Suprapubic skin (tissue), 4 donors: ENCODE data around the gene PDE7B. TPM values are rescaled to one million over a fixed set of nuclear protein-coding genes. Genes with fewer than 3 reads are reported as not detected.

Experiments
- DNase-seq, 2 donors: peaks; one replicate each; pipeline ENCODE4 v3.0.0-alpha.2; 2019; ENCODE audit warnings: low spot score in 2 of 2
- H3K27ac ChIP-seq: fragments of 200-600 bp; sonication (generic); one replicate; pipeline ENCODE4 v1.5.1; 2019
- H3K27me3 ChIP-seq: fragments of 200-600 bp; sonication (generic); one replicate; pipeline ENCODE4 v1.5.1; 2019
- H3K36me3 ChIP-seq: fragments of 200-600 bp; sonication (generic); one replicate; pipeline ENCODE4 v1.5.1; 2019
- H3K4me1 ChIP-seq: fragments of 200-600 bp; sonication (generic); one replicate; pipeline ENCODE4 v1.5.1; 2019
- H3K4me3 ChIP-seq: fragments of 200-600 bp; sonication (generic); one replicate; pipeline ENCODE4 v1.5.1; 2019; ENCODE audit warnings: mild to moderate bottlenecking
- H3K9me3 ChIP-seq: fragments of 200-600 bp; sonication (generic); one replicate; pipeline ENCODE4 v1.5.1; 2019
- CTCF ChIP-seq, 2 donors: fragments of 200-600 bp in 1 of 2; fragments of 450-650 bp in 1 of 2; sonication (generic) in 1 of 2; IDR thresholded peaks; one replicate each; pipeline ENCODE4 v1.5.1; 2016 to 2019; ENCODE audit warnings: antibody characterized with exemption in 2 of 2, mild to moderate bottlenecking in 1 of 2, moderate library complexity in 1 of 2
- EP300 ChIP-seq: sonication (generic); formaldehyde crosslinking; IDR thresholded peaks from one replicate; pipeline ENCODE4 v1.6.1; 2017; ENCODE audit warnings: antibody characterized with exemption
- POLR2A ChIP-seq, 2 donors: fragments of 450-650 bp; IDR thresholded peaks; one replicate each; pipeline ENCODE4 v1.6.1; 2017; ENCODE audit warnings: antibody characterized with exemption in 2 of 2, mild to moderate bottlenecking in 2 of 2, moderate library complexity in 2 of 2
- POLR2AphosphoS5 ChIP-seq, 3 donors: sonication (generic); formaldehyde crosslinking; IDR thresholded peaks; one replicate each; pipeline ENCODE4 v1.6.1; 2017; ENCODE audit warnings: antibody characterized with exemption in 3 of 3
- WGBS: methylation state at CpG from one replicate; pipeline ENCODE4 v1.1.5; 2018; 5-methylcytosine and 5-hydroxymethylcytosine counted together
- total RNA-seq, 4 donors: library from RNA; depleted of rRNA; stranded (reverse); fragments of >200 nt; gene quantifications; one replicate each; pipeline ENCODE4 v1.1.0, GENCODE V29; 2016

PDE7B gene
- total RNA-seq, 4 donors from 2014 or later = 0.26 to 1.2 (median 0.62) TPM

GRCh38 chr6:135913785-135914184 lies 62.3 kb downstream of the PDE7B start:
- Histone ChIP-seq H3K9me3 (no peaks in the 10 kb centered on the region), H3K27me3 (no peaks in the 10 kb centered on the region), H3K27ac (no peak overlapping the region), H3K4me1 (no peaks in the 10 kb centered on the region), H3K4me3 (no peak overlapping the region), H3K36me3 (no peaks in the 10 kb centered on the region)
- no peak for TF ChIP-seq CTCF (IDR thresholded peaks at IDR 0.05)
- TF ChIP-seq EP300 = no peak
- no peak for TF ChIP-seq POLR2A (IDR thresholded peaks at IDR 0.05)
- TF ChIP-seq POLR2AphosphoS5 (IDR thresholded peaks at IDR 0.05) = no peak
- 79% methylated on average over 2 of the region's 2 CpGs for WGBS
- no peak for DNase-seq

- no peak for TF ChIP-seq CTCF (IDR thresholded peaks at IDR 0.05)
- no peak for TF ChIP-seq POLR2AphosphoS5 (IDR thresholded peaks at IDR 0.05)
- TF ChIP-seq EP300 = no peak
- Histone ChIP-seq H3K36me3 (no peaks in the 10 kb centered on the region), H3K4me1 (peaks cover 19% of the 10 kb centered on the region), H3K27me3 (no peaks in the 10 kb centered on the region), H3K9me3 (no peaks in the 10 kb centered on the region), H3K4me3 (no peak overlapping the region), H3K27ac (no peak overlapping the region)
- no peak for DNase-seq
- WGBS = 76% methylated on average over 4 of the region's 4 CpGs
Measured at GRCh38 chr6:135919026-135919425, 67.5 kb downstream of the PDE7B start.

- no peak overlapping the region for H3K4me3 ChIP-seq
- H3K9me3 ChIP-seq = no peaks in the 10 kb centered on the region
- no peak overlapping the region for H3K27ac ChIP-seq
- no peaks in the 10 kb centered on the region for H3K36me3 ChIP-seq
- peaks cover 19% of the 10 kb centered on the region for H3K4me1 ChIP-seq
- DNase-seq = no peak
- no peaks in the 10 kb centered on the region for H3K27me3 ChIP-seq
- TF ChIP-seq CTCF (IDR thresholded peaks at IDR 0.05) (no peak), EP300 (no peak), POLR2AphosphoS5 (IDR thresholded peaks at IDR 0.05) (no peak), POLR2A (IDR thresholded peaks at IDR 0.05) (no peak)
- WGBS = 96% methylated on average over 7 of the region's 7 CpGs
Measured at GRCh38 chr6:135920689-135921088, 69.2 kb downstream of the PDE7B start.

GRCh38 chr6:135921188-135921587 lies 69.7 kb downstream of the PDE7B start:
- H3K36me3 ChIP-seq = no peaks in the 10 kb centered on the region
- TF ChIP-seq POLR2A (IDR thresholded peaks at IDR 0.05) (no peak), POLR2AphosphoS5 (IDR thresholded peaks at IDR 0.05) (no peak), EP300 (no peak), CTCF (IDR thresholded peaks at IDR 0.05) (no peak)
- peaks cover 19% of the 10 kb centered on the region for H3K4me1 ChIP-seq
- H3K27me3 ChIP-seq = no peaks in the 10 kb centered on the region
- no peak overlapping the region for H3K27ac ChIP-seq
- no peak overlapping the region for H3K4me3 ChIP-seq
- no peaks in the 10 kb centered on the region for H3K9me3 ChIP-seq
- DNase-seq = no peak
- 46% methylated on average over 2 of the region's 2 CpGs for WGBS

GRCh38 chr6:135922174-135922573 lies 70.7 kb downstream of the PDE7B start:
- no peaks in the 10 kb centered on the region for H3K36me3 ChIP-seq
- H3K9me3 ChIP-seq = no peaks in the 10 kb centered on the region
- TF ChIP-seq POLR2A (IDR thresholded peaks at IDR 0.05) = no peak
- TF ChIP-seq POLR2AphosphoS5 (IDR thresholded peaks at IDR 0.05) = no peak
- no peak for TF ChIP-seq EP300
- no peak for TF ChIP-seq CTCF (IDR thresholded peaks at IDR 0.05)
- peaks cover 19% of the 10 kb centered on the region for H3K4me1 ChIP-seq
- no peaks in the 10 kb centered on the region for H3K27me3 ChIP-seq
- no peak for DNase-seq
- no peak overlapping the region for H3K4me3 ChIP-seq
- H3K27ac ChIP-seq = no peak overlapping the region
